ENCODE results near the gene MARCHF9.

MARCHF9 gene

DNA sequence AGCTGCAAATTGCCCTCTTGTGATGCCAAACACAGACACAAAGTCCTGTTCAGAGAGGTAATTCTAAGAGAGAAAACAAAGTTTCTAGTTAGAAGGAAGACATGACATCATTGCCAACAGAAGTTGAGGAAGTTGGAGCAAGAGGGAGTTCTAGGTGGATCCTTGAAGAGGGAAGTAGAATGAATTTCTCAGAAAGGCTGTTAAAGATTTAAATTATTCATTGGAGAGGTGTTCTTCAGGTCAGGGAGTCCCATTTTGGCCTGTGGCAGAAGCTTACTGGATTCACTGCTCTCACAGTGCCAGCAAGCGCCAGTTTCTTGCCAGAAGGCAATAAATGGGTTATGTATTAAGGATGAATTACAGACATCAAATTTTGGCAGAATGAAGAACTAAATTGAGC is 43.0 kb downstream of the MARCHF9 start:
- Histone ChIP-seq H3K9ac (no peak overlapping the region), H3K36me3 (ENCODE audit: insufficient read depth) (peaks cover 9% of the 10 kb centered on the region; the same call in 1 of the 2 replicates), H3K27me3 (ENCODE audit: insufficient read depth, low read depth) (no peaks in the 10 kb centered on the region), H3K4me2 (no peak overlapping the region), H3K79me2 (ENCODE audit: insufficient read depth, low read depth) (no peaks in the 10 kb centered on the region), H4K20me1 (ENCODE audit: insufficient read depth) (no peaks in the 10 kb centered on the region), H3K4me1 (ENCODE audit: low read depth, poor library complexity, severe bottlenecking) (no peaks in the 10 kb centered on the region), H3K27ac (no peak overlapping the region), H2AFZ (ENCODE audit: low read depth) (no peak overlapping the region), H3K4me3 (IDR thresholded peaks at IDR 0.05; ENCODE audit: insufficient read depth, low read depth, low read length) (no peak overlapping the region)
- TF ChIP-seq, protein P1, sequence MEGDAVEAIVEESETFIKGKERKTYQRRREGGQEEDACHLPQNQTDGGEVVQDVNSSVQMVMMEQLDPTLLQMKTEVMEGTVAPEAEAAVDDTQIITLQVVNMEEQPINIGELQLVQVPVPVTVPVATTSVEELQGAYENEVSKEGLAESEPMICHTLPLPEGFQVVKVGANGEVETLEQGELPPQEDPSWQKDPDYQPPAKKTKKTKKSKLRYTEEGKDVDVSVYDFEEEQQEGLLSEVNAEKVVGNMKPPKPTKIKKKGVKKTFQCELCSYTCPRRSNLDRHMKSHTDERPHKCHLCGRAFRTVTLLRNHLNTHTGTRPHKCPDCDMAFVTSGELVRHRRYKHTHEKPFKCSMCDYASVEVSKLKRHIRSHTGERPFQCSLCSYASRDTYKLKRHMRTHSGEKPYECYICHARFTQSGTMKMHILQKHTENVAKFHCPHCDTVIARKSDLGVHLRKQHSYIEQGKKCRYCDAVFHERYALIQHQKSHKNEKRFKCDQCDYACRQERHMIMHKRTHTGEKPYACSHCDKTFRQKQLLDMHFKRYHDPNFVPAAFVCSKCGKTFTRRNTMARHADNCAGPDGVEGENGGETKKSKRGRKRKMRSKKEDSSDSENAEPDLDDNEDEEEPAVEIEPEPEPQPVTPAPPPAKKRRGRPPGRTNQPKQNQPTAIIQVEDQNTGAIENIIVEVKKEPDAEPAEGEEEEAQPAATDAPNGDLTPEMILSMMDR (conservative IDR thresholded peaks at IDR 0.05; ENCODE audit: low read depth, low read length) = no peak

DNA sequence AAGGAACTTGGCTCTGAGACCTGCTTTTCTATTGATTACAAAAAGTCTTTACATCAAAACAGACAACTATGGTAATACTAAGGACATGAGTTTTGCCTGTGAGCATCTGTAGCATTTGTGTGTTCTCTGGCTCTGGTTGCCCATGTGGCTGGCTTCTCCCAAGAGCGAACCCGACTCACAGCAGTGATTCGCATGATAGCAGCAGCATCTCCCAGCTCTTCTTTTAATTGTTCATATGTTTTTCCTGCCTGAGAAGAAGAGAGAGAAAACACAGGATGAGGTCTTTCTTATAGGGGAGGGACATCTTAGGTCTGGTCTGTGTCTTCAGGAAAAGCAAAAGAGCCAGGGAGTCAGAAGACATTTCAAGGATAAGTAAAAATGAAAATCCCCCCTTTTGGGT is 46.1 kb downstream of the MARCHF9 start:
- no peak overlapping the region for H3K27ac ChIP-seq
- H3K36me3 ChIP-seq (ENCODE audit: insufficient read depth) = no peaks in the 10 kb centered on the region; the same call in 1 of the 2 replicates
- peaks cover 6% of the 10 kb centered on the region for H3K4me1 ChIP-seq (ENCODE audit: low read depth, poor library complexity, severe bottlenecking)
- no peak overlapping the region for H3K4me3 ChIP-seq (IDR thresholded peaks at IDR 0.05; ENCODE audit: insufficient read depth, low read depth, low read length)
- no peak overlapping the region for H3K4me2 ChIP-seq
- TF ChIP-seq, protein P1 (conservative IDR thresholded peaks at IDR 0.05; ENCODE audit: low read depth, low read length) = no peak
- H4K20me1 ChIP-seq (ENCODE audit: insufficient read depth) = no peaks in the 10 kb centered on the region
- H3K79me2 ChIP-seq (ENCODE audit: insufficient read depth, low read depth) = no peaks in the 10 kb centered on the region
- no peak overlapping the region for H3K9ac ChIP-seq
- no peak overlapping the region for H2AFZ ChIP-seq (ENCODE audit: low read depth)
- H3K27me3 ChIP-seq (ENCODE audit: insufficient read depth, low read depth) = no peaks in the 10 kb centered on the region

DNA sequence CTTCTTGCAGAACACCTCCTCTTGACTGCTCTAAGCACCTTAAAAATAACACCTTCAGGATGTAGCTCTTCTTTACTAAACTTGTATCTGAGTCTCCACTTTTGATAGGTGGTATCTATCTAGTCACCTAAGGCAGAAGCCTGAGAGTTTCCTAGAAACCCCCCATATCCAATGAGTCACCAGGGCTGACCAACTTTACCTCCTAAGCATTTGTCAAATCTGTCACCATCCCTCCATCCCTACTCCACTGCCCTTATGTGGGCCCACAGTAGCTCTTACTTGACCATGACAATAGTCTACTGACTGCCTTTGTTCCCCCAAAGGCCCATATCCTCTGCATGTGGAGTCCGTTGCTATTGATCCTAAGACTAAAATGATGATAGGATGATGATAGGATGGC is 47.7 kb downstream of the MARCHF9 start:
- TF ChIP-seq, protein P1 (conservative IDR thresholded peaks at IDR 0.05; ENCODE audit: low read depth, low read length) = no peak
- Histone ChIP-seq H3K36me3 (ENCODE audit: insufficient read depth) (no peaks in the 10 kb centered on the region), H4K20me1 (ENCODE audit: insufficient read depth) (no peaks in the 10 kb centered on the region), H2AFZ (ENCODE audit: low read depth) (no peak overlapping the region), H3K4me3 (IDR thresholded peaks at IDR 0.05; ENCODE audit: insufficient read depth, low read depth, low read length) (no peak overlapping the region), H3K79me2 (ENCODE audit: insufficient read depth, low read depth) (no peaks in the 10 kb centered on the region), H3K27ac (no peak overlapping the region), H3K4me2 (no peak overlapping the region), H3K9ac (no peak overlapping the region), H3K4me1 (ENCODE audit: low read depth, poor library complexity, severe bottlenecking) (peaks cover 6% of the 10 kb centered on the region), H3K27me3 (ENCODE audit: insufficient read depth, low read depth) (no peaks in the 10 kb centered on the region)

DNA sequence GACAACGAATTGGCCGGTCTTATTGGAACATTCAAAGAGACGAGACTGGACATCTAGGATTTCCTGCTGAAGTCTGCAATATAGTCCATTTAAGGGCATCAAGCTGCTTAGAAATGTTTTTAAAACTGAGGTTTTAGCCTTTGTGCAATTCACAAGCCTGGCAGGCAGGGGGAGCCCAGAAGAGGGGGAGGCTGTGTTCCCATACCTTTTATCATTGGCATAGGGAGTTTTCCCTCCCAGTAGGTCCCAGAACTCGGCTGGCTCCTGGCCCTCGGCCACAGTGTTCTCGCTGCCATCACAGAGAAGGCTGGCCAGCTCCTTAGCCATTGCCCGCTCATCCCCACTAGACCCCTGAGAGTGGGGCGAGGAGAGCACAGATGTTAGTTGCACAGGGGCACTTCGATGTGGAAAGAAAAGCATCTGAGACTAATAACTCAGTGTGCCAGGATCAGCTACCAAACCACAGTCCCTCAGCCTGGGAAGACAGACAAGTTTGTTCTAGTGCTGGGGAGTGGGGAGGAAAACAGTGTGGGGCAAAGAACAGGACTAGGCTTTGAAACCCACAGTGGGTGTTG is 48.5 kb downstream of the MARCHF9 start:
- TF ChIP-seq, protein P1 (conservative IDR thresholded peaks at IDR 0.05; ENCODE audit: low read depth, low read length) = peak; percentile 100
- H3K9ac ChIP-seq = no peak overlapping the region

More for the DNA sequence above, 48.5 kb downstream of the MARCHF9 start:
- Histone ChIP-seq H3K4me2 (no peak overlapping the region), H3K4me3 (IDR thresholded peaks at IDR 0.05; ENCODE audit: insufficient read depth, low read depth, low read length) (no peak overlapping the region), H2AFZ (ENCODE audit: low read depth) (no peak overlapping the region), H3K4me1 (ENCODE audit: low read depth, poor library complexity, severe bottlenecking) (peaks cover 6% of the 10 kb centered on the region), H4K20me1 (ENCODE audit: insufficient read depth) (no peaks in the 10 kb centered on the region), H3K79me2 (ENCODE audit: insufficient read depth, low read depth) (no peaks in the 10 kb centered on the region), H3K36me3 (ENCODE audit: insufficient read depth) (no peaks in the 10 kb centered on the region), H3K27me3 (ENCODE audit: insufficient read depth, low read depth) (no peaks in the 10 kb centered on the region), H3K27ac (no peak overlapping the region)

Data from KMS-11 (cell line).